Neural crest cell (in vitro differentiated cells): ENCODE data around the gene ZNF638. TPM values are rescaled to one million over a fixed set of nuclear protein-coding genes. Genes with fewer than 3 reads are reported as not detected.
A peak's percentile ranks its signal among the peaks of the same experiment; 100 is the strongest.

Experiments used
- DNase-seq: peaks from one replicate; pipeline ENCODE4 v3.0.0; 2021; ENCODE audit warnings: low read depth, mixed read lengths, low spot score
- H3K27ac Mint-ChIP-seq: one replicate; pipeline ENCODE4 v1.8.0; 2021; ENCODE audit warnings: mild to moderate bottlenecking, mixed read lengths; ENCODE audit not compliant: unreplicated experiment
- H3K27me3 Mint-ChIP-seq: 2 replicates; pipeline ENCODE4 v1.8.0; 2021; ENCODE audit warnings: low read depth, mild to moderate bottlenecking, mixed read lengths
- H3K36me3 Mint-ChIP-seq: 2 replicates; pipeline ENCODE4 v1.8.0; 2021; ENCODE audit warnings: low read depth, mild to moderate bottlenecking, mixed read lengths
- H3K4me1 Mint-ChIP-seq: 2 replicates; pipeline ENCODE4 v1.8.0; 2021; ENCODE audit warnings: mixed read lengths
- H3K4me3 Mint-ChIP-seq: one replicate; pipeline ENCODE4 v1.8.0; 2021; ENCODE audit warnings: mild to moderate bottlenecking, mixed read lengths
- H3K9me3 Mint-ChIP-seq: 2 replicates; pipeline ENCODE4 v1.8.0; 2021; ENCODE audit warnings: mixed read lengths
- total RNA-seq: library from RNA; stranded (reverse); gene quantifications from 2 replicates; pipeline ENCODE4 v1.2.1, GENCODE V29; 2021
- TF ChIP-seq, protein P1 (sequence below): fragments of 200-600 bp; sonication (generic); conservative IDR thresholded peaks from 2 replicates; pipeline ENCODE4 v1.5.0; 2021; ENCODE audit warnings: antibody characterized with exemption, mild to moderate bottlenecking

Gene ZNF638
- total RNA-seq, 1 donor from 2014 or later, result 159 TPM

DNA sequence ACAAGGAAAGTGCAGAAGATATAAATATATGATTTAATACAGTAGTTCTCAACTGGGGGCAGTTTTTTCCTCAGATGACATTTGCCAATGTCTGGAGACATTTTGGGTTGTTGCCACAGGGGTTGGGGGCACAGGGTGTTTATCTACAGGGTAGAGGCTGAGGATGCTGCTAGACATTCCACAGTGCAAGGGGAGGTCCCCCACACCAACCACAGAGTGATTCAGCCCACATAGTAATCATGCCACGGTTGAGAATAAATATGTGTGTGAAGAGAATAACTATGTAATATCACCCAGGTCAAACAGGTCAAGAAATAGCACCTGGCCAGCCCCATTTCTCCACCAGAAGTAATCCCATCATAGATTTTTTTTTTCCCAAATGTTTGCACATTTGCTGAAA lies 139.7 kb downstream of the ZNF638 start:
- no peak for DNase-seq
- TF ChIP-seq, protein P1, sequence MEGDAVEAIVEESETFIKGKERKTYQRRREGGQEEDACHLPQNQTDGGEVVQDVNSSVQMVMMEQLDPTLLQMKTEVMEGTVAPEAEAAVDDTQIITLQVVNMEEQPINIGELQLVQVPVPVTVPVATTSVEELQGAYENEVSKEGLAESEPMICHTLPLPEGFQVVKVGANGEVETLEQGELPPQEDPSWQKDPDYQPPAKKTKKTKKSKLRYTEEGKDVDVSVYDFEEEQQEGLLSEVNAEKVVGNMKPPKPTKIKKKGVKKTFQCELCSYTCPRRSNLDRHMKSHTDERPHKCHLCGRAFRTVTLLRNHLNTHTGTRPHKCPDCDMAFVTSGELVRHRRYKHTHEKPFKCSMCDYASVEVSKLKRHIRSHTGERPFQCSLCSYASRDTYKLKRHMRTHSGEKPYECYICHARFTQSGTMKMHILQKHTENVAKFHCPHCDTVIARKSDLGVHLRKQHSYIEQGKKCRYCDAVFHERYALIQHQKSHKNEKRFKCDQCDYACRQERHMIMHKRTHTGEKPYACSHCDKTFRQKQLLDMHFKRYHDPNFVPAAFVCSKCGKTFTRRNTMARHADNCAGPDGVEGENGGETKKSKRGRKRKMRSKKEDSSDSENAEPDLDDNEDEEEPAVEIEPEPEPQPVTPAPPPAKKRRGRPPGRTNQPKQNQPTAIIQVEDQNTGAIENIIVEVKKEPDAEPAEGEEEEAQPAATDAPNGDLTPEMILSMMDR, result no peak
- H3K9me3 Mint-ChIP-seq, result no peaks in the 10 kb centered on the region
- no peak overlapping the region for H3K27ac Mint-ChIP-seq
- H3K36me3 Mint-ChIP-seq, result no peaks in the 10 kb centered on the region
- H3K4me1 Mint-ChIP-seq, result peaks cover 15% of the 10 kb centered on the region
- no peak overlapping the region for H3K4me3 Mint-ChIP-seq
- H3K27me3 Mint-ChIP-seq, result peaks cover 41% of the 10 kb centered on the region

DNA sequence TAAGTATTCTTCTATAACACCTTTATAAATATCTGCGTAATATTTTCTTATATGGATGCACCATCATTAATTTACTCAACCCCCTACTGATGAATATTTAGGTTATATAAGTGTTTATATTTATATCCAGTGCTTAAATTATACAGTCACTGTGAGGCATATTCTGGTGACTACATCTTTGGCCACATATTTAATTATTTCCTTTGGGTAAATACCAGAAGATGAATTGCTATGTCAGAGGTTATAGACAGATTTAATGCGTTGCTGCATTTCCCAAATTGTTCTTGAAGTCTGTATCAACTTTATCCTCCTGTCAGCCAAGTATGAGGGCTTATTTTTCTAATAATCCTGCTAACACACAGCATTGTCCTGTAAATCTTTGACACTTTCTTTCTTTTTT lies 140.4 kb downstream of the ZNF638 start:
- H3K4me3 Mint-ChIP-seq, result no peak overlapping the region
- TF ChIP-seq, protein P1, result no peak
- H3K4me1 Mint-ChIP-seq, result peaks cover 11% of the 10 kb centered on the region
- no peaks in the 10 kb centered on the region for H3K9me3 Mint-ChIP-seq
- no peak for DNase-seq
- no peaks in the 10 kb centered on the region for H3K36me3 Mint-ChIP-seq
- H3K27ac Mint-ChIP-seq, result no peak overlapping the region
- peaks cover 39% of the 10 kb centered on the region for H3K27me3 Mint-ChIP-seq

DNA sequence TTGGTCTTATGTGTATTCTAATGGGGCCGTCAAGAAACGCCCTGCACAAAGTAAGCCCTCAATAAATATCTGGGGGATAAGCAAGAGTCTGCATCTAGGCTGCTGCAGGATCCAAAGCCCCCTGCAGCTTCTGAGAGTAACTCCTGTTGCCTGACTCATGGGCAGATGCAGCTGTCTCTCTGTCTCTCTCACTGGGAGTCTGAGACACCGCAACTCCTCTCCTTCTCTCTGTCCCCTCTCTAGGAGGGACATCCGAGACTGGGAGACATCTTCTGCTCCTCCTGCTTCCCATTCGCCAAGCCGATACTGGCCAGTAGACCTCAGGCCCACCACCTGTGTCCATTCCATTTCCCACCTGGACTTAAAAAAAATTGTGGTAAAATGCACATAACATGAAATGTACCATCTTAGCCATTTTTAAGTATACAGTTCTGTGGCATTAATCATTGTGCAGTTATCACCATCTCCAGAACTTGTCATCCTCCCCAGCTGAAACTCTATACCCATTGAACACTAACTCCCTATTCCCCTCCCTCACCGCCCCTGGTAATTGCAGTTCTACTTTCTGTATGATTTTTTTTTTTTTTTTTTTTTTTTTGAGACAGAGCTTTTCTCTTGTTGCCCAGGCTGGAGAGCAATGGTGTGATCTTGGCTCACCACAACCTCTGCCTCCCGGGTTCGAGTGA lies 141.9 kb downstream of the ZNF638 start:
- DNase-seq, result no peak
- H3K27me3 Mint-ChIP-seq, result peaks cover 26% of the 10 kb centered on the region
- H3K27ac Mint-ChIP-seq, result no peak overlapping the region
- TF ChIP-seq, protein P1, result no peak
- H3K36me3 Mint-ChIP-seq, result no peaks in the 10 kb centered on the region
- H3K4me1 Mint-ChIP-seq, result peaks cover 5% of the 10 kb centered on the region
- H3K9me3 Mint-ChIP-seq, result no peaks in the 10 kb centered on the region
- no peak overlapping the region for H3K4me3 Mint-ChIP-seq

DNA sequence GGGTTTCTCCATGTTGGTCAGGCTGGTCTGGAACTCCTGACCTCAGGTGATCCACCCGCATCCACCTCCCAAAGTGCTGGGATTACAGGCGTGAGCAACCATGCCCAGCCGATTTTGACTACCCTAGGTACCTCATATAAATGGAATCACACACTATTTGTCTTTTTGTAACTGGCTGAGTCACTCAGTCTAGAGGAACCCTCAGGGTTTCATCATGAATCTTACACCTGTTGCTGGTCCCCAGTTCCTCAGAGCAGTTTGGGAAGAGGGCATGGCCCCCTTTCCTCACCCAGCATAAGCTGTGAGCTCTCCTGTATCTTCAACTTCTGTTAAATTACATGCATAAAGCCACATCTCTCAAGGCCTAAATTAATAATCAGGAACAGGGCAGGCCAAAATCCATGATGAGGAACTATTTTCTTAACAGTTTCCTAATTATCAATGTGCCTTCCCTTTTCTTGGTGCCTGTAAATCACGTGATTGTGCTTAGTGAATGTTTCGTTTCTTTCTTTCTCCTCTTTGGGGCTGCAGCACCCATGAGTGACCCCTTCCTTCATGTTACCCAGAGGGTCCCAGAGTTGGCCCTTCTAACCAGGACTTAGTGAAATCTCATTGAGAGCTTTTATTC lies 142.6 kb downstream of the ZNF638 start:
- TF ChIP-seq, protein P1, result no peak
- Mint-ChIP-seq H3K36me3 (no peaks in the 10 kb centered on the region), H3K27ac (no peak overlapping the region), H3K4me3 (no peak overlapping the region), H3K9me3 (no peaks in the 10 kb centered on the region), H3K27me3 (peaks cover 18% of the 10 kb centered on the region), H3K4me1 (peaks cover 5% of the 10 kb centered on the region)
- DNase-seq, result no peak

DNA sequence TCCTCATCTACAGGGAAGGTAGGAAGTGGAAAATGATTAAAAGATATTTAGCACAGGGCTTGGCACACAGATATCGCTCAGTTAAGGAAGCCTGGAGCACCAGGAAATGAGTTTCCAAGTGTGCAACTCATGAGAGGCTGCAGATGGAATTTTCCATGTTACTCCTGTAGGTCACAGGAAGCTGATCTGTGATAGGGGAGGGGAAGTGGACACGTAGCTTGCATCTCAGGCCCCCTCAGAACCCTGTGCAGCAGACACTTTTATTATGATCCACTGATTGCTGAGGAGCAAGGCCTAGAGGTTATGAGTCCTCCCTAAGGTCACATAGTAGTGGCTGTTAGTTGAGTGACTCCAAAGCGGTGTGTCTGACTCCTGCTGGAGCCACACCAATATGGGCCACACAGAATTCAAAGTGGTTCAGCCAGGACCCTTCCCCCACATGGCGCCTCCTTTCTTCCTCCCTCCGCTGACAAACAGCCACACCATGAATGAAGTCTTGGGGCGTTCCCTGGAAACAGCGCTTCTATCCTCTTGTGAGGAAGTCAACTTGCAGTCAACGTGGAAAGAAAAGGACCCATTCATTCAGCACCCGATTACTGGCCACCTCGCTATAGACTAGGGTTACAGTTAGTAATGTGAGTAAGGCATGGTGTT lies 143.3 kb downstream of the ZNF638 start:
- no peak for DNase-seq
- H3K9me3 Mint-ChIP-seq, result no peaks in the 10 kb centered on the region
- peaks cover 15% of the 10 kb centered on the region for H3K27me3 Mint-ChIP-seq
- TF ChIP-seq, protein P1, result no peak
- H3K36me3 Mint-ChIP-seq, result no peaks in the 10 kb centered on the region
- H3K4me1 Mint-ChIP-seq, result peaks cover 5% of the 10 kb centered on the region
- no peak overlapping the region for H3K4me3 Mint-ChIP-seq
- H3K27ac Mint-ChIP-seq, result peak overlapping the region; percentile 64
